ENCODE measurements around the gene PTPRG. TPM values are rescaled to one million over a fixed set of nuclear protein-coding genes. Genes with fewer than 3 reads are reported as not detected.

The PTPRG gene
- total RNA-seq, 1 experiment from 2014 or later = 0.74 TPM

GRCh38 chr3:61771976-61772375 is 210.6 kb downstream of the PTPRG start:
- in situ Hi-C loops (cut with HindIII; ENCODE audit: low pct_unique_long_range_greater_than_20kb, low sequenced_read_pairs) = no loop called here
- TF ChIP-seq SIN3A (IDR thresholded peaks at IDR 0.05; ENCODE audit: borderline replicate concordance, insufficient read depth, low read depth, low read length) = no peak
- no peak for TF ChIP-seq TCF7L2 (IDR thresholded peaks at IDR 0.05; ENCODE audit: low read depth, low read length)
- TF ChIP-seq CTCF (IDR thresholded peaks at IDR 0.05) = no peak
- no peak for TF ChIP-seq POLR2AphosphoS5 (IDR thresholded peaks at IDR 0.05; ENCODE audit: low read depth, low read length)
- TF ChIP-seq REST (IDR thresholded peaks at IDR 0.05; ENCODE audit: insufficient read depth in 1 of 2, low read depth in 2 of 2, low read length in 1 of 2) = no peak

GRCh38 chr3:61772456-61772855 is 211.1 kb downstream of the PTPRG start:
- ATAC-seq = no peak
- ChIA-PET POLR2A (no interaction called here), CTCF (no interaction called here)
- H3K27ac ChIP-seq (ENCODE audit: low read length) = no peak overlapping the region
- no peak for DNase-seq (ENCODE audit: low read depth, low spot score)
- H3K36me3 ChIP-seq (ENCODE audit: control insufficient read depth, insufficient read depth, low read length) = no peaks in the 10 kb centered on the region
- H3K4me3 ChIP-seq (ENCODE audit: low read depth in 2 of 2, low read length in 2 of 2) = no peak overlapping the region
- H3K4me1 ChIP-seq (ENCODE audit: control insufficient read depth, insufficient read depth, low read length) = no peaks in the 10 kb centered on the region
- H3K27me3 ChIP-seq (ENCODE audit: control insufficient read depth, insufficient read depth, low read length) = no peaks in the 10 kb centered on the region
- TF ChIP-seq SIN3A (IDR thresholded peaks at IDR 0.05; ENCODE audit: borderline replicate concordance, insufficient read depth, low read depth, low read length) (no peak), TCF7L2 (IDR thresholded peaks at IDR 0.05; ENCODE audit: low read depth, low read length) (no peak), REST (IDR thresholded peaks at IDR 0.05; ENCODE audit: insufficient read depth in 1 of 2, low read depth in 2 of 2, low read length in 1 of 2) (no peak), POLR2AphosphoS5 (IDR thresholded peaks at IDR 0.05; ENCODE audit: low read depth, low read length) (no peak), CTCF (IDR thresholded peaks at IDR 0.05) (no peak)
- in situ Hi-C loops (cut with HindIII; ENCODE audit: low pct_unique_long_range_greater_than_20kb, low sequenced_read_pairs) (no loop called here), intact Hi-C loops (cut with micrococcal nuclease; ENCODE audit: unreplicated experiment) (no loop called here)
- no TSS peak for BruUV-seq (replicated peaks)
- no peaks in the 10 kb centered on the region for H3K9me3 ChIP-seq (ENCODE audit: control insufficient read depth, insufficient read depth, low read depth, low read length)

More at GRCh38 chr3:61771976-61772375, 210.6 kb downstream of the PTPRG start:
- Histone ChIP-seq H3K36me3 (ENCODE audit: control insufficient read depth, insufficient read depth, low read length) (no peaks in the 10 kb centered on the region), H3K4me1 (ENCODE audit: control insufficient read depth, insufficient read depth, low read length) (no peaks in the 10 kb centered on the region), H3K27ac (ENCODE audit: low read length) (no peak overlapping the region), H3K4me3 (ENCODE audit: low read depth in 2 of 2, low read length in 2 of 2) (no peak overlapping the region), H3K27me3 (ENCODE audit: control insufficient read depth, insufficient read depth, low read length) (no peaks in the 10 kb centered on the region), H3K9me3 (ENCODE audit: control insufficient read depth, insufficient read depth, low read depth, low read length) (no peaks in the 10 kb centered on the region)
- ChIA-PET CTCF (no interaction called here), POLR2A (no interaction called here)
- intact Hi-C loops (cut with micrococcal nuclease; ENCODE audit: unreplicated experiment) = no loop called here
- BruUV-seq (replicated peaks) = no TSS peak
- DNase-seq (ENCODE audit: low read depth, low spot score) = no peak
- ATAC-seq = no peak

Measured in Panc1 (cell line).